Ishikawa (cell line): ENCODE measurements around the gene NFIX.
A peak's percentile ranks its signal among the peaks of the same experiment; 100 is the strongest.

Experiments
- CEBPB ChIP-seq: IDR thresholded peaks from 2 replicates; pipeline ENCODE4 v1.6.1; 2012
- CREB1 ChIP-seq: IDR thresholded peaks from 2 replicates; pipeline ENCODE4 v1.6.1; 2012; ENCODE audit warnings: low read depth
- EGR1 ChIP-seq: IDR thresholded peaks from 2 replicates; pipeline ENCODE4 v1.6.1; 2012
- EP300 ChIP-seq: IDR thresholded peaks from 2 replicates; pipeline ENCODE4 v1.6.1; 2012; ENCODE audit warnings: borderline replicate concordance
- FOXM1 ChIP-seq: IDR thresholded peaks from 2 replicates; pipeline ENCODE4 v1.6.1; 2012; ENCODE audit warnings: low read depth, borderline replicate concordance
- MAX ChIP-seq: IDR thresholded peaks from 2 replicates; pipeline ENCODE4 v1.6.1; 2012
- NFIC ChIP-seq: IDR thresholded peaks from 2 replicates; pipeline ENCODE4 v1.6.1; 2012
- RAD21 ChIP-seq: IDR thresholded peaks from 2 replicates; pipeline ENCODE4 v1.6.1; 2012; ENCODE audit warnings: low read depth
- TAF1 ChIP-seq: IDR thresholded peaks from 2 replicates; pipeline ENCODE4 v1.6.1; 2012; ENCODE audit warnings: low read depth, mild to moderate bottlenecking
- USF1 ChIP-seq: IDR thresholded peaks from 2 replicates; pipeline ENCODE4 v1.6.1; 2012
- YY1 ChIP-seq: IDR thresholded peaks from 2 replicates; pipeline ENCODE4 v1.6.1; 2012; ENCODE audit warnings: low read depth
- ZBTB7A ChIP-seq: IDR thresholded peaks from 2 replicates; pipeline ENCODE4 v1.6.1; 2012; ENCODE audit warnings: low read depth

- no peak for TF ChIP-seq YY1
- 0 out of 2 replicates have a peak, but pooled peaks have one; percentile 26 for TF ChIP-seq MAX
- TF ChIP-seq RAD21, result no peak
- no peak for TF ChIP-seq CEBPB
- TF ChIP-seq TAF1, result no peak
- no peak for TF ChIP-seq NFIC
- TF ChIP-seq ZBTB7A, result no peak
- no peak for TF ChIP-seq FOXM1
- no peak for TF ChIP-seq USF1
- no peak for TF ChIP-seq CREB1
- TF ChIP-seq EGR1, result no peak
- TF ChIP-seq EP300, result no peak
These were observed 90.4 kb downstream of the NFIX start for GRCh38 chr19:13085666-13086065.
